Astrocyte of the spinal cord (primary cell): Measurements from ENCODE around the gene ENTPD7.

ENCODE experiments used
- DNase-seq: peaks from one replicate; pipeline ENCODE4 v3.0.0; 2011; ENCODE audit warnings: low read depth, low spot score
- H3K4me3 ChIP-seq: 2 replicates; pipeline ENCODE4 v1.5.1; 2011; ENCODE audit warnings: low read depth, mild to moderate bottlenecking, low read length, moderate library complexity
- in situ Hi-C: cut with HindIII; loops from 2 replicates; pipeline ENCODE4 v1.10.0; 2017; ENCODE audit warnings: low sequenced_read_pairs
- TF ChIP-seq, protein P1 (sequence below): IDR thresholded peaks from 2 replicates; pipeline ENCODE4 v1.5.1; 2012; ENCODE audit warnings: low read depth, mild to moderate bottlenecking, low read length, inconsistent platforms

ENTPD7 gene

GRCh38 chr10:99648717-99649116 lies 10.6 kb upstream of the ENTPD7 start:
- TF ChIP-seq, protein P1, sequence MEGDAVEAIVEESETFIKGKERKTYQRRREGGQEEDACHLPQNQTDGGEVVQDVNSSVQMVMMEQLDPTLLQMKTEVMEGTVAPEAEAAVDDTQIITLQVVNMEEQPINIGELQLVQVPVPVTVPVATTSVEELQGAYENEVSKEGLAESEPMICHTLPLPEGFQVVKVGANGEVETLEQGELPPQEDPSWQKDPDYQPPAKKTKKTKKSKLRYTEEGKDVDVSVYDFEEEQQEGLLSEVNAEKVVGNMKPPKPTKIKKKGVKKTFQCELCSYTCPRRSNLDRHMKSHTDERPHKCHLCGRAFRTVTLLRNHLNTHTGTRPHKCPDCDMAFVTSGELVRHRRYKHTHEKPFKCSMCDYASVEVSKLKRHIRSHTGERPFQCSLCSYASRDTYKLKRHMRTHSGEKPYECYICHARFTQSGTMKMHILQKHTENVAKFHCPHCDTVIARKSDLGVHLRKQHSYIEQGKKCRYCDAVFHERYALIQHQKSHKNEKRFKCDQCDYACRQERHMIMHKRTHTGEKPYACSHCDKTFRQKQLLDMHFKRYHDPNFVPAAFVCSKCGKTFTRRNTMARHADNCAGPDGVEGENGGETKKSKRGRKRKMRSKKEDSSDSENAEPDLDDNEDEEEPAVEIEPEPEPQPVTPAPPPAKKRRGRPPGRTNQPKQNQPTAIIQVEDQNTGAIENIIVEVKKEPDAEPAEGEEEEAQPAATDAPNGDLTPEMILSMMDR: no peak
- no peak for DNase-seq
- H3K4me3 ChIP-seq: no peak overlapping the region
- in situ Hi-C loops: no loop called here

GRCh38 chr10:99652800-99653390 lies 6.4 kb upstream of the ENTPD7 start:
- no peak for DNase-seq
- TF ChIP-seq, protein P1: no peak
- H3K4me3 ChIP-seq: no peak overlapping the region
- in situ Hi-C loops: no loop called here

DNA sequence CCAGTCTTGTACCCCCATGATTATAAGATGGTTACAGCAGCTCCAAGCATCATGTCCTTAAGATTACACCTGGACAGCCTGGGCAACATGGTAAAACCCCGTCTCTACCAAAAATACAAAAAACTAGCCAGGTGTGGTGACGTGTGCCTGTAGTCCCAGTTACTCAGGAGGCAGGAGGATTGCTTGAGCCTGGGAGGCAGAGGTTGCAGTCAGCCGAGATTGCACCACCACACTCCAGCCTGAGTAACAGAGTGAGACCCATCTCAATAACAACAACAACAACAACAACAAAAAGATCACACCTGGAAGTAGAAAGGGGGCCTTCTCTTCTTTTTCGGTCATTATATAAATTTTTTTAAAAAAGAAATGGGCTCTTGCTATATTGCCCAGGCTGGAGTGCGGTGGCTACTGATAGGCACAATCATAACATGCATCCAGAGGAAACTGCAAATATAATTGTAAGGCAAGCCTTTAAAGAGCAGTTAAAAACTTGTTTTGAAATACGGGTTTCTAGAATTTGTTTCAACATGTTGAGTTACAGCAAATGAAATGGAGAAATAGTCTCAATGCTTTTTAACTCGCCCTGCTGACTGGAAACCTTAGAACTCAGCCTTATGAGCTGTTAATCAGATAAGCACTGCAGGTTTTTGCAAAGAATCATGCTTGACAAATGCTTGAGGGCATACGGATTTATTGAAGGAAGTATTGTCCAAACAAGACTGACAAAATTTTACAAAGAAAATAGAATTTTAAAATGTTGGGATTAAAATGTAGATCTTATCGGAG lies 4.7 kb upstream of the ENTPD7 start:
- TF ChIP-seq, protein P1: no peak
- in situ Hi-C loops: no loop called here
- H3K4me3 ChIP-seq: no peak overlapping the region
- DNase-seq: no peak

DNA sequence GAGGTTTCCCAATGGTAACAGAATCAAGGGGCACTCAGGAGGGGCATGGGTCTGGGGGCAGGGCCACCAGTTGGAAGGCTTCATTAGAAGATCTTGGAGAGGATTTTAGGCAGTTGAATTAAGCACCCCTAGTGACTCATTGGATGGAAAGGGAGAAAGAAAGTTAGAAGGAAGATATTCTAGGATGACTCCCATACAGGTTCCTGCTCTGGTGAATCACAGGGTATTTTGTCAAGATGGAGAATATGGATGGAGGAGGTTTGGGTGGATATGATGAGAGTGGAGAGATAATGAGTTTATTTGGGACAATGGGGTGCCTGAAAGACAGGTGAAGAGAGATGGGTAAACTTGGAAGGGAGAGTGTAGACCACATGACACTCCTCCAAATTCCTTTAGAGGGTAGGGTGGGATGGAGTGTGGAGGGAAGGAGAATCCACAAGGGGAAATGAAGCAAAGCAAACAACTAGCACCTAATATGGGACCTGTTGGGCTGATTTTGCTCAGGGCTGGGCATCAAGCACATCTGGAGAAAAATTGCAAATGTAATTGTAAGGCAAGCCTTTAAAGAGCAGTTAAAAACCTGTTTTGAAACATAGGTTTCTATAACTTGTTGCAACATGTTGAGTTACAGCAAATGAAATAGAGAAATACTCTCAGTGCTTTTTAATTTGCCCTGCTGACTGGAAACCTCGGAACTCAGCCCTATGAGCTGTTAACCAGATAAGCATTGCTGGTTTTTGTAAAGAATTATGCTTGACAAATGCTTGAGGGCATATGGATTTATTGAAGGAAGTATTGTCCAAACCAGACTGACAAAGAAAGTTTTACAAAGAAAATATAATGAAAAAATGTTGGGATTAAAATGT lies 2.9 kb upstream of the ENTPD7 start:
- TF ChIP-seq, protein P1: no peak
- DNase-seq: no peak
- no peak overlapping the region for H3K4me3 ChIP-seq
- in situ Hi-C loops: no loop called here

DNA sequence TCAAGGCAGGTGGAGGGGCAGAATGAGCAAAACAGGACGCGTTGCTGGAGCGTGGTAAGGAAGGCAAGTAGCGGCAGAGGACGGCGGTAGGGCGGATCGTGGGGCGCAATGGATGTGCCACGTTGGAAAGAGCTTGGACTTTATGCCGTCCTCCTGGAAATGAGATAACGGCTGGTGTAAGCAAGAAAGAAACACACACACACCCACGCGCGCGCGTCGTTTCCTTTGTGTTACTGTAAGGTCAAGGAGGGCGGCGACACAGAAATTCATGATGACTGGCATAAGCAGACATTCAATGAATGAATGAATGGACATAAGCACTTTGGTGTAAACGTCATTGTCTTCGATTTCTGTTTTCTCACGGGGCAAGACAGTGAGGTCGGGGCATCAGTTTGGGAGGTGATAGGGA lies 683 bp upstream of the ENTPD7 start:
- DNase-seq: peak; percentile 15
- TF ChIP-seq, protein P1: no peak
- H3K4me3 ChIP-seq: peak overlapping the region; percentile 95
- in situ Hi-C loops: no loop called here

DNA sequence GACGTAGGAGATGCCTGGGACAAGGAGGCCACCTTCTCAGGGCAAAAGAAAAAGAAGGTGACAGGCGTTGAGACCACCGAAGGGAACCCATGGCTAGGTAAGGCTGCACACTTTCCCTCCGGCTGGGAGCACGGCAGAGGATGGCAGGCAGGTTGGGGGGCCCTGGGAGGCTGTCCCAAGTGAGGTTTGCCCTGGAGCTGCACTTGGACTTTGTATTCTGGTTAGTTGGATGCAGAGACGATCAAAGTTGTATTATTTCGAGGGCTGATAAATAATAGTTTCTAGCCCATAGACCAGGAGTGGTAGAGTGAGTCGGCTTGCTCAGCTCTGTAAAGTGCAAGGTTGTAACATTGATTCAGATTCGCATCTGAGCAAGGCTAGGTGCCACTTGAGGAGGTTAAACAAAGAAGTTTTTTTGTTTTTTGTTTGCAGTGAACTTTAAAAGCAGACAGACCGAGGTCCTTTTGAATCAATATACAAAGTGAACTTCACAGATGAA lies 608 bp downstream of the ENTPD7 start:
- H3K4me3 ChIP-seq: peak overlapping the region; percentile 95
- TF ChIP-seq, protein P1: no peak
- DNase-seq: no peak
- in situ Hi-C loops: no loop called here
